ENCODE measurements around the gene MEI4.
"Not testable (repeated sequence)": the region's sequence is repeated elsewhere in the genome, so short reads cannot be mapped to it uniquely, and the experiment has no call there.

The MEI4 gene

GRCh38 chr6:77822265-77822664 is 169.4 kb downstream of the MEI4 start:
- H3K4me1 ChIP-seq (ENCODE audit: control insufficient read depth, insufficient read depth, low read length), result no peaks in the 10 kb centered on the region
- no peaks in the 10 kb centered on the region for H3K9me3 ChIP-seq (ENCODE audit: control insufficient read depth, insufficient read depth, low read length)
- H3K36me3 ChIP-seq (ENCODE audit: control insufficient read depth, insufficient read depth, low read length), result no peaks in the 10 kb centered on the region
- H3K9ac ChIP-seq (ENCODE audit: low read depth, low read length), result no peak overlapping the region
- H3K4me3 ChIP-seq (ENCODE audit: low read depth, low read length), result no peak overlapping the region
- no peaks in the 10 kb centered on the region for H3K27me3 ChIP-seq (ENCODE audit: control insufficient read depth, insufficient read depth, low read length)

DNA sequence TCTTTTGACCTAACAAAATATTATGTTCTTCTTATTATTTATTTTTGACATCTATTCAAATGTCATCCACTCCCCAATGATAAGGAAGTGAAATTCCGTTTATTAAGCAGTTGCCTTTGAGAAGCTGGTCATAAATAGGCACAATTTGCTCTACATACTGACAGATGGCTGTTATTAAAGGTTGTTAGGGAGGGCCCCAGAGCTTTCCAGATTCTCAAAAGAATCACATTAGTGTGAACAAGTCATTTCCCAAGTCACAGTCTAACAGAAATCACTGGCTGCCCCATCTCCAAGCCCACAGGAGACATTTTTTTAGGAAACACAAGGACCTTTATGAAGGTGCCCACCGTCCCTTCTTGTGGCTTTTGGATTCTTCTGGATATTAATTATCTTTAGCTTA is 172.4 kb downstream of the MEI4 start:
- no peaks in the 10 kb centered on the region for H3K4me1 ChIP-seq (ENCODE audit: control insufficient read depth, insufficient read depth, low read length)
- no peaks in the 10 kb centered on the region for H3K36me3 ChIP-seq (ENCODE audit: control insufficient read depth, insufficient read depth, low read length)
- no peaks in the 10 kb centered on the region for H3K9me3 ChIP-seq (ENCODE audit: control insufficient read depth, insufficient read depth, low read length)
- H3K4me3 ChIP-seq (ENCODE audit: low read depth, low read length), result no peak overlapping the region
- no peaks in the 10 kb centered on the region for H3K27me3 ChIP-seq (ENCODE audit: control insufficient read depth, insufficient read depth, low read length)
- no peak overlapping the region for H3K9ac ChIP-seq (ENCODE audit: low read depth, low read length)

DNA sequence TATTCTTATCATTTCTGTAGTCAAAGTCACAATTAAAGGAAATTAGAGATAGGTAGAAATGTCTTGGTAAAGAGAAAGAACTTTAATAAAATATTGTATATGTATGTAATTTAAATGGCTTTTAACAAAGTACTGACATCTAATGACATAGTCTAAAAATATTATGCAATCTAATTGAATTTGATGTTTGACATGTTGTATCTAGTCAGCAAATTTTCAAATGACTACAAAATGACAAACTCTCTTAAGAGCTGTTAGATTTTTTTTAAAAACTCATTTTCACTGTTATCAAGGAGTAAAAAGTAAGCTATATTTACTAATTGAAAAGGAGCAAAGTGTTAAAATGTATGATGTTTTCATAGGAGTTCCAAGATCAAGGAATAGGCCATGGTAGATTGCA is 176.9 kb downstream of the MEI4 start:
- H3K36me3 ChIP-seq (ENCODE audit: control insufficient read depth, insufficient read depth, low read length), result no peaks in the 10 kb centered on the region
- no peaks in the 10 kb centered on the region for H3K27me3 ChIP-seq (ENCODE audit: control insufficient read depth, insufficient read depth, low read length)
- H3K4me3 ChIP-seq (ENCODE audit: low read depth, low read length), result no peak overlapping the region
- H3K4me1 ChIP-seq (ENCODE audit: control insufficient read depth, insufficient read depth, low read length), result no peaks in the 10 kb centered on the region
- no peak overlapping the region for H3K9ac ChIP-seq (ENCODE audit: low read depth, low read length)
- H3K9me3 ChIP-seq (ENCODE audit: control insufficient read depth, insufficient read depth, low read length), result no peaks in the 10 kb centered on the region

GRCh38 chr6:77833749-77834148 is 180.9 kb downstream of the MEI4 start:
- not testable (repeated sequence) for H3K9me3 ChIP-seq (ENCODE audit: control insufficient read depth, insufficient read depth, low read length); H3K4me1 ChIP-seq (ENCODE audit: control insufficient read depth, insufficient read depth, low read length); H3K27me3 ChIP-seq (ENCODE audit: control insufficient read depth, insufficient read depth, low read length); H3K4me3 ChIP-seq (ENCODE audit: low read depth, low read length); H3K36me3 ChIP-seq (ENCODE audit: control insufficient read depth, insufficient read depth, low read length); H3K9ac ChIP-seq (ENCODE audit: low read depth, low read length)

GRCh38 chr6:77834591-77834996 is 181.8 kb downstream of the MEI4 start:
- Histone ChIP-seq H3K27me3 (ENCODE audit: control insufficient read depth, insufficient read depth, low read length) (no peaks in the 10 kb centered on the region), H3K36me3 (ENCODE audit: control insufficient read depth, insufficient read depth, low read length) (no peaks in the 10 kb centered on the region), H3K4me1 (ENCODE audit: control insufficient read depth, insufficient read depth, low read length) (no peaks in the 10 kb centered on the region), H3K4me3 (ENCODE audit: low read depth, low read length) (no peak overlapping the region), H3K9ac (ENCODE audit: low read depth, low read length) (no peak overlapping the region), H3K9me3 (ENCODE audit: control insufficient read depth, insufficient read depth, low read length) (no peaks in the 10 kb centered on the region)

DNA sequence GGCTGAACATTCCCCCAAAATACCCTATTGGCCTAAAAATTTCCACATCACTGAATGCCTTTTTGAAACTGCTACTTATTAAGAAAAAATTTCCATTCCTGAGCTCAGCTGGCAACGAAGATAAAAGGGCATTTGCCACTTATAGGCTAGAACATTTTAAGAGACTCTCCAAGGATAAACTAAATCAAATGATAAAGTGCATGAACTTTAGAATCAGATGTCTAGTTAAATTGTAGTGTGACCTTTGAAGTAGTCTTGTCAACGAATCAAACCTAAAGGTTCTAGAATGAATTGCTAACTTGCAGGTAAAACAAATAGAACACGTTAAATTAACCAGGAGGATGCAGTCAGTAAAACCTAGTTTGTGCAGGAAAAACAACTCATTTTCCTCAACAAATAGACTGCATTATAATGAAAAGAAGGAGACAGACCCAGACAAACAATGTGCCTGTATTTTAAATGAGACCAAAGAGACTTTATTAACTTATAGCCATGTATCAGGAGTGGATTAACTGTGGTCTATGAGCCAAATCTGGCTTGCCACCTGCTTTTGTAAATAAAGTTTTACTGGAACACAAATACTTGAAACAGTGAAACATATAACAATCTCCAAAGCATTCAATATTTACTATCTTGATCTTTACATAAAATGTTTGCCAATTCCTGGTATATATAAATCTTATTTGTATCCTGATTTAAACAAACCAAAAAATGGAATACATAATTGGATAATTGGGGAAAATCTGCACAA is 184.4 kb downstream of the MEI4 start:
- Histone ChIP-seq H3K4me3 (ENCODE audit: low read depth, low read length) (no peak overlapping the region), H3K27me3 (ENCODE audit: control insufficient read depth, insufficient read depth, low read length) (no peaks in the 10 kb centered on the region), H3K9ac (ENCODE audit: low read depth, low read length) (no peak overlapping the region), H3K4me1 (ENCODE audit: control insufficient read depth, insufficient read depth, low read length) (no peaks in the 10 kb centered on the region), H3K9me3 (ENCODE audit: control insufficient read depth, insufficient read depth, low read length) (no peaks in the 10 kb centered on the region), H3K36me3 (ENCODE audit: control insufficient read depth, insufficient read depth, low read length) (no peaks in the 10 kb centered on the region)

GRCh38 chr6:77839292-77839691 is 186.5 kb downstream of the MEI4 start:
- no peaks in the 10 kb centered on the region for H3K4me1 ChIP-seq (ENCODE audit: control insufficient read depth, insufficient read depth, low read length)
- no peaks in the 10 kb centered on the region for H3K27me3 ChIP-seq (ENCODE audit: control insufficient read depth, insufficient read depth, low read length)
- H3K36me3 ChIP-seq (ENCODE audit: control insufficient read depth, insufficient read depth, low read length), result no peaks in the 10 kb centered on the region
- H3K9me3 ChIP-seq (ENCODE audit: control insufficient read depth, insufficient read depth, low read length), result no peaks in the 10 kb centered on the region
- no peak overlapping the region for H3K4me3 ChIP-seq (ENCODE audit: low read depth, low read length)
- H3K9ac ChIP-seq (ENCODE audit: low read depth, low read length), result no peak overlapping the region

- Histone ChIP-seq H3K27me3 (ENCODE audit: control insufficient read depth, insufficient read depth, low read length) (no peaks in the 10 kb centered on the region), H3K9ac (ENCODE audit: low read depth, low read length) (no peak overlapping the region), H3K9me3 (ENCODE audit: control insufficient read depth, insufficient read depth, low read length) (no peaks in the 10 kb centered on the region), H3K4me3 (ENCODE audit: low read depth, low read length) (no peak overlapping the region), H3K4me1 (ENCODE audit: control insufficient read depth, insufficient read depth, low read length) (no peaks in the 10 kb centered on the region), H3K36me3 (ENCODE audit: control insufficient read depth, insufficient read depth, low read length) (no peaks in the 10 kb centered on the region)
Observed at GRCh38 chr6:77844822-77845221, 192.0 kb downstream of the MEI4 start.

- no peaks in the 10 kb centered on the region for H3K9me3 ChIP-seq (ENCODE audit: control insufficient read depth, insufficient read depth, low read length)
- no peaks in the 10 kb centered on the region for H3K4me1 ChIP-seq (ENCODE audit: control insufficient read depth, insufficient read depth, low read length)
- H3K4me3 ChIP-seq (ENCODE audit: low read depth, low read length), result no peak overlapping the region
- H3K36me3 ChIP-seq (ENCODE audit: control insufficient read depth, insufficient read depth, low read length), result no peaks in the 10 kb centered on the region
- no peaks in the 10 kb centered on the region for H3K27me3 ChIP-seq (ENCODE audit: control insufficient read depth, insufficient read depth, low read length)
- H3K9ac ChIP-seq (ENCODE audit: low read depth, low read length), result no peak overlapping the region
Observed at GRCh38 chr6:77853401-77853800, 200.6 kb downstream of the MEI4 start.

GRCh38 chr6:77856391-77856790 is 203.6 kb downstream of the MEI4 start:
- Histone ChIP-seq H3K9ac (ENCODE audit: low read depth, low read length) (no peak overlapping the region), H3K4me1 (ENCODE audit: control insufficient read depth, insufficient read depth, low read length) (no peaks in the 10 kb centered on the region), H3K27me3 (ENCODE audit: control insufficient read depth, insufficient read depth, low read length) (no peaks in the 10 kb centered on the region), H3K9me3 (ENCODE audit: control insufficient read depth, insufficient read depth, low read length) (no peaks in the 10 kb centered on the region), H3K4me3 (ENCODE audit: low read depth, low read length) (no peak overlapping the region), H3K36me3 (ENCODE audit: control insufficient read depth, insufficient read depth, low read length) (no peaks in the 10 kb centered on the region)

DNA sequence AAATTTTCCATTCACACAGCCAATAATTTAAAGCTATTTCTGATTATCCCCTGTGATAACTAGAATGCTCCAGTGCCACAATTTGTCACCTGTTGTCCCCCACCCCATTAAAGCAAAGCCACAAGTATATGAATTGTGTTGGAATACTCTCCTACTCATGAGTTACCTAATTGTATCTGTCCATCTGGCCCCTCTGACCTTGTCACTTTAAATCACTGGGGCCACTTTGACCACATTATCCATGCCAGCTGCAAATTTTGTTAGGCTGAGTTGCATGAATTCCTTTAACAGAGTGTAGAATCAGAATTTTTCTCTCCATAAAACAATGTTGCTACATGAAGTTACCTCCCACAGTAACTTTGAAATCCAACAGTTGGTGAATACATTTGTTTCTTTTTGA is 204.6 kb downstream of the MEI4 start:
- no peak overlapping the region for H3K4me3 ChIP-seq (ENCODE audit: low read depth, low read length)
- peaks cover 3% of the 10 kb centered on the region for H3K9me3 ChIP-seq (ENCODE audit: control insufficient read depth, insufficient read depth, low read length)
- H3K4me1 ChIP-seq (ENCODE audit: control insufficient read depth, insufficient read depth, low read length), result no peaks in the 10 kb centered on the region
- no peaks in the 10 kb centered on the region for H3K27me3 ChIP-seq (ENCODE audit: control insufficient read depth, insufficient read depth, low read length)
- H3K9ac ChIP-seq (ENCODE audit: low read depth, low read length), result no peak overlapping the region
- H3K36me3 ChIP-seq (ENCODE audit: control insufficient read depth, insufficient read depth, low read length), result no peaks in the 10 kb centered on the region

GRCh38 chr6:77876300-77876699 is 223.5 kb downstream of the MEI4 start:
- Histone ChIP-seq H3K36me3 (ENCODE audit: control insufficient read depth, insufficient read depth, low read length) (no peaks in the 10 kb centered on the region), H3K4me3 (ENCODE audit: low read depth, low read length) (no peak overlapping the region)

More at GRCh38 chr6:77876300-77876699, 223.5 kb downstream of the MEI4 start:
- no peaks in the 10 kb centered on the region for H3K9me3 ChIP-seq (ENCODE audit: control insufficient read depth, insufficient read depth, low read length)
- no peak overlapping the region for H3K9ac ChIP-seq (ENCODE audit: low read depth, low read length)
- H3K27me3 ChIP-seq (ENCODE audit: control insufficient read depth, insufficient read depth, low read length), result no peaks in the 10 kb centered on the region
- no peaks in the 10 kb centered on the region for H3K4me1 ChIP-seq (ENCODE audit: control insufficient read depth, insufficient read depth, low read length)
